ENCODE measurements around the gene TLR7. TPM values are rescaled to one million over a fixed set of nuclear protein-coding genes. Genes with fewer than 3 reads are reported as not detected.

The TLR7 gene
- total RNA-seq = not detected in 2 replicates
- 0.03 TPM for polyA plus RNA-seq (2012)

- DNase-seq (ENCODE audit: low read depth) = no peak
These were observed at the start of gene TLR7 for GRCh38 chrX:12866451-12867377. Gene TLR7, plus strand, starts transcription at chrX:12867072. Its CDS starts 507 bp downstream, at chrX:12867579.

DNA sequence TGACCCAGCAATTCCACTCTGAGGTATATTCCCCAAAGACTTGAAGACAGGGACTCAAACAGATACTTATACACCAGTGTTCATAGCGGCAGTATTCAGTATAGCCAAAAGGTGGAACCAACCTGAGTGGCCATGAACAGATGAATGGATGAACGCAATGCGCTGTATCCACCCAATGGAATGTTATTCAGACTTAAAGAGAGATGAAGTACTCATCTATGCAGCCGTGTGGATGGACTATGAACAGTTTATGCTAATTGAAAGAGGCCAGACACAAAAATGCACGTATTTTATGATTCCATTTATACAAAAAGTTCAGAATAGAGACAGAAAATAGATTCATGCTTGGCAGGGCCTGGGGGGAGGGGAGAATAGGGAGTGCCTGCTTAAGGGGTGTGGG, 49.3 kb upstream of the TLR7 start:
- no peak for DNase-seq (ENCODE audit: low read depth)

GRCh38 chrX:12819222-12819621, 47.6 kb upstream of the TLR7 start:
- peak; percentile 0 for DNase-seq (ENCODE audit: low read depth)

DNA sequence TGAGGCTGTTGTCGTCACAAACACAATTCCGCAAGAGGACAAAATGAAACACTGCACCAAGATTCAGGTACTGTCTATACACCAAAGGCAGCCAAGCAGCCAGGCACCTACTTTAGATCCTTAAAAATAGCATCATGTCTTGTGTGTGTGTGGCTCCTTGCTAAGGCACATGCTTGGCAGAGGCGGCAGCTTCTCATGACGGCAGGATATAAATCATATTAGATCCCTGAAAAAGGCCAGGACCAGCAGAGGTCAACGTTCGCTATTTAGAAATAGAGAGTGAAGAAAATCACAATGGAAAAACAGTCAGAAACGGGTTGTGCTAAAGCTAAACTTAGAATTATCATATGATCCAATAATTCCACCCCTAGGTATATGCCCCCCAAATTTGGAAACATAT, 46.1 kb upstream of the TLR7 start:
- DNase-seq (ENCODE audit: low read depth) = no peak

DNA sequence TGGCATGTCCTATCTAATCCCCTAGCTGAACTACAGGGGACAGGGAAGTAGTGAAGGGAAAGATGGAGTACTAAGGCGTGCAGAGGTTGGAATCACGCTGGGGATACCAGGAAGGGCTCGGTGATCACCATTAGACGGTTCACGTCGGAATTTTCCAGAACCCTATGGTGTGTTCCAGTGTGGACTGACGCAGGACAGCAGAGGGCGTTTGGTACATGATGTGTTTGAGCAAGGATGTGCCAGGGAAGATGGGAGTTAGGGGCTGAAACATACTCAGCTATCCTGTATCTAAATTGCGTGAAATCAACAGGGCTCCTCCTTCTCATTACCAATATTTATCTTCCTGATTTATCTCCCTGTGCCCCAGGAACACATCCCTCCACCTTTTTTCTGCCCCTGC, 41.9 kb upstream of the TLR7 start:
- no peak for DNase-seq (ENCODE audit: low read depth)

DNA sequence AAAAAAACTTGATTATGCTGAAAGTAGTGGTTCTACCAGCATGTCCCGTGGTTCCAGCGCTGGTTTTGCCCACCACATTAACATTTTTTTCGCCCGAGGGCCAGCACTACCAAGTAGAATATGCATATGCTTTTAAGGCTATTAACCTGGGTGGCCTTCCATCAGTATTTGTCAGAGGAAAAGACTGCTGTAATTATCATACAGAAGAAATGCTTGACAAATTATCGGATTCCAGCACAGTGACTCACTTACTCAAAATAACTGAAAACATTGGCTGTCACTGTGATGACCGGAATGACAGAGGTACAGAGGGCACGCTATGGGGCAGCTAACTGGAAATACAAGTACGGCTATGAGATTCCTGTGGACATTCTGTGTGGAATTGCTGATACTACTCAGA, 41.1 kb upstream of the TLR7 start:
- DNase-seq (ENCODE audit: low read depth) = no peak

DNA sequence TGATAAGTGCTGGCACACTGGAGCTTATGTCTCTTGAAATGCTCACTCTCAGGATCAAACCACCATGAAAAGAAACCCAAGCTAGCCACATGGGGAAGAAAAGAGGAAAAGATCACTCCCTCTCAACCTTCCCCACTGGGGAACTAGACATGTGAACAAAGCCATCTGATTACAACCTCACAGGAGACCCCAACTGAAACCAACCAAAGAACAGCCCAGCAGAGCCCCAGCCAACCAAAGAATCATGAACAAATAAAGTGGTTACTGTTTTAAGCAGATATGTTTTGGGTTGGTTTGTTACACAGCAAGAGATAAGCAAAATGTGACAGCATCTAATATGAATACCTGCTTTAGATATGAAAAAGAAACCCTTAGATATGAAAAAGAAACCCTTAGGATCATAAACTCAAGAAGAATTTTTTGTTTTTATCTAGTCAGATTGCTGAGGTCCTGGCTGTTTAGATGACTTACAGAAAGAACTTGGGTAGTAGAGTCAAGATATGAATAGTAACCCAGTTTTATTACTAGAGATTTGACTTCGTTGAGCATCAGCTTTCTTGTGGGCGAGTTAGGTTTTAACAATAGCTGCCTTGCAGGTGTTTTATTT, 23.7 kb upstream of the TLR7 start:
- no peak for DNase-seq (ENCODE audit: low read depth)

- DNase-seq (ENCODE audit: low read depth) = no peak
These were observed 23.1 kb upstream of the TLR7 start for GRCh38 chrX:12843668-12844279.

- DNase-seq (ENCODE audit: low read depth) = no peak
These were observed 22.6 kb upstream of the TLR7 start for GRCh38 chrX:12844319-12844718.

- no peak for DNase-seq (ENCODE audit: low read depth)
These were observed 1.5 kb upstream of the TLR7 start for GRCh38 chrX:12865359-12865758.

DNA sequence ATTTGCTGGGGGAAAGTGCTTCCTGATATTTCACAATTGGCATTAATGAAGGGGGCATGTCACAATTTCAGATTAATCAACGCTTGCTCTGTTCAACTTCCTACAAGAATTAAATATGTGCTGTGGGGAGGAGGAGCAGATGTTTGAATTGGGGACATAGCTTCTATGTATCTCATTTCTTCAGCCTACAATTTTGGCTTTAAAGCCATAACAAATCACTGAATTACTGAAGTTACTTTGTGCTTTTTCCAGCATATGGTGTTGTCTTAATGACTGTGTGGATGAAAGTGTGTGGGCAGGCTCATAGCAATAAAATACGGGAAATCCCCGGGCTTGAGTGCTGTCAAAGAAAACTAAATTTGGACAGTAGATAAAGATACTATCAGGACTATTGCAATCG, 813 bp downstream of the TLR7 start:
- DNase-seq (ENCODE audit: low read depth) = no peak

DNA sequence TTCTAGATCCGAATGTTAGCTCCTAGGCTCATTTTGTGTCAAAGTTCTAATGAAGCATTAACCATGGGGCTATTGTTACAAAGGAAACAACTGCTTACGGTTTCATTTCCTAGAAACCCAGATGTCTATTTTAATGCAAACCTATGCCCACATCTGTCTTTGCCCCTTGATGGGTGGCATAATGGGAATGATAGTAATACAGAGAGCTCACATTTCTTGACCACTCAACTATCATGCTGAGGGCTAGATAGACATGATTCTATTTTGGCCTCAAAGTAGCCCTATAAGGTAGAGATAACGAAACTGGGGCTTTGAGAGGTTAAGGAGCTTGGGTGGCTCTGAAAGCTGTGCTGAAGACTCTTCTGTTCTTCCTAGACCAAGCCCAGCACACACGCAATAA, 1.9 kb downstream of the TLR7 start:
- DNase-seq (ENCODE audit: low read depth) = no peak

DNA sequence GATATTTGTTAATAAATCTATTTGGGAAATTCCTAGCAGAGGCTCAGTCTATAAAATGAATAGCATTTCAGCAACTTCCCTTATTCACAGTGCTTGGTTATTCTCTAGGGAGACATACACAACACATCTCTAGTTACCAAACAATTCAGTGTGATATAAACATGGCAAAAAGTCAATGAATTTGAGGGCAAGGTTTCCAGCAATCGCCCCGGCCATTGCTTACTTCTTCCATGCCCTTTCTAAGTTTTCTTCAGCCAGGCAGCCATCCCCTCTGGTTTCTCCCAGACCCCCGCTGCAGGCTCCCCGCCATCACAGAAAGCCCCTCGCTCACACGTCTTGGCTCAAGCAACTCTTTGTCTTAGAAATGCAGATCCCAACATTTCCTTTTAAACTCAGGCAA, 4.4 kb downstream of the TLR7 start:
- DNase-seq (ENCODE audit: low read depth) = no peak

- DNase-seq (ENCODE audit: low read depth) = no peak
These were observed 5.9 kb downstream of the TLR7 start for GRCh38 chrX:12872741-12873140.

DNA sequence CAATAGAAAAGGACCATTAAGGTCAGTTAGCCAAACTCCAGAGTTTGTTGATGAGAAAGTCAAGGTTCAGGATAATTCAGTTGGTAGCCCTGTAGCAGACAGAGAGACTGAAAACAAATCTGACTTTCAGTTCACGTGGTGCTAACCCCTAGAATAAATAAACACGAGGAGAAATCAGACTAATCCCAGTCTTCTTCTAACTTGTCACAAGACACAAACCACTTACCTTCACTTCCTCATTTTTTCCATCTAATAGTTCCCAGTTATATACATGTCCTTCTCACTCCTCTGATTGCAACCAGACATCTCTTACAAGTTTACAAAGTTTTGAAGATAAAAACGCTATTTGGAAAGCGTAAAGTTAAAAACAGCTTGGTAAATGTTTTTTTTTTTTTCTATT, 7.7 kb downstream of the TLR7 start:
- no peak for DNase-seq (ENCODE audit: low read depth)

GRCh38 chrX:12877386-12877785, 10.5 kb downstream of the TLR7 start:
- no peak for DNase-seq (ENCODE audit: low read depth)

DNA sequence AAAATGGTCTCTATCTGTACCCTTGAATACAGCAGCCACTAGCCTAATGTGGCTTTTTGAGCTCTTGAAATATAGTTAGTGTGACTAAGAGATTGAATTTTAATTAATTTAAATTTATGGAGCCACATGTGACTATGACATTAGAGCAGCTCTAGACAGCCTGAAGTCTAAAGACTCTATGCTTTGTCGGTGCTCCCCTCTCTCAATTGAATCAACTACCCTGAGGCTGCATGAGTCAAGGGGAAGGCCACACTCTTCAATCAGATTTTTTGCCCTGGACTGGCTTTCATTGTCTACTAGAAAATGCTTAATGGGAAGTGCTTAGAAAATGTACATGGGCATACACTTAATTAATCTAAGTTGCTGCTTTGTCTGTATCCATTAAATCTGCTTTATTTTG, 11.7 kb downstream of the TLR7 start:
- DNase-seq (ENCODE audit: low read depth) = no peak

DNA sequence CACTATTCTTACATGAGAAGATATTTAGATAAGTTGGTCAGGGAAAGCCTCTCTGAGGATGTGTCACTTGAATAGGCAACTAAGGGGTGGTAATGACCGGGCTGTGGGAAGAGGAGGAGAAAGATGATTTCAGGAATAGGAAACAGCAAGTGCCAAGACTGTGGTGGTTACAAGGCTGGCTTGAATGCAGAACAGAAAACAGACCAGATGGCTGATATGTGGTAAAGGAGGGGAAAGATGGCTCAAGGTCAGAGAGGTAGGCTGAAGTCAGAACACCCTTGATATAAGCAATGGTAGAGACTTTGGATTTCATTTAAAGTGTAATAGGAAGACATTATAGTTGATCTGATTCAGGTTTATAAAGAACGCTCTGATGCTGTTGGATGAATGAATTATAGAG, 15.0 kb downstream of the TLR7 start:
- no peak for DNase-seq (ENCODE audit: low read depth)

DNA sequence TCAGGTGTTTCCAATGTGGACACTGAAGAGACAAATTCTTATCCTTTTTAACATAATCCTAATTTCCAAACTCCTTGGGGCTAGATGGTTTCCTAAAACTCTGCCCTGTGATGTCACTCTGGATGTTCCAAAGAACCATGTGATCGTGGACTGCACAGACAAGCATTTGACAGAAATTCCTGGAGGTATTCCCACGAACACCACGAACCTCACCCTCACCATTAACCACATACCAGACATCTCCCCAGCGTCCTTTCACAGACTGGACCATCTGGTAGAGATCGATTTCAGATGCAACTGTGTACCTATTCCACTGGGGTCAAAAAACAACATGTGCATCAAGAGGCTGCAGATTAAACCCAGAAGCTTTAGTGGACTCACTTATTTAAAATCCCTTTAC, 18.6 kb downstream of the TLR7 start:
- peak; percentile 19 for DNase-seq (ENCODE audit: low read depth)

- DNase-seq (ENCODE audit: low read depth) = no peak
These were observed 19.7 kb downstream of the TLR7 start for GRCh38 chrX:12886545-12886944.

DNA sequence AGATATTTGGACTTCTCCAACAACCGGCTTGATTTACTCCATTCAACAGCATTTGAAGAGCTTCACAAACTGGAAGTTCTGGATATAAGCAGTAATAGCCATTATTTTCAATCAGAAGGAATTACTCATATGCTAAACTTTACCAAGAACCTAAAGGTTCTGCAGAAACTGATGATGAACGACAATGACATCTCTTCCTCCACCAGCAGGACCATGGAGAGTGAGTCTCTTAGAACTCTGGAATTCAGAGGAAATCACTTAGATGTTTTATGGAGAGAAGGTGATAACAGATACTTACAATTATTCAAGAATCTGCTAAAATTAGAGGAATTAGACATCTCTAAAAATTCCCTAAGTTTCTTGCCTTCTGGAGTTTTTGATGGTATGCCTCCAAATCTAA, 20.3 kb downstream of the TLR7 start:
- DNase-seq (ENCODE audit: low read depth) = no peak

DNA sequence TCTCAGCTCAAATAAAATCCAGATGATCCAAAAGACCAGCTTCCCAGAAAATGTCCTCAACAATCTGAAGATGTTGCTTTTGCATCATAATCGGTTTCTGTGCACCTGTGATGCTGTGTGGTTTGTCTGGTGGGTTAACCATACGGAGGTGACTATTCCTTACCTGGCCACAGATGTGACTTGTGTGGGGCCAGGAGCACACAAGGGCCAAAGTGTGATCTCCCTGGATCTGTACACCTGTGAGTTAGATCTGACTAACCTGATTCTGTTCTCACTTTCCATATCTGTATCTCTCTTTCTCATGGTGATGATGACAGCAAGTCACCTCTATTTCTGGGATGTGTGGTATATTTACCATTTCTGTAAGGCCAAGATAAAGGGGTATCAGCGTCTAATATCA, 20.9 kb downstream of the TLR7 start:
- no peak for DNase-seq (ENCODE audit: low read depth)
